Immature natural killer cell (primary cell): ENCODE results near the gene TMEM176B. TPM values are rescaled to one million over a fixed set of nuclear protein-coding genes. Genes with fewer than 3 reads are reported as not detected.
A peak's percentile ranks its signal among the peaks of the same experiment; 100 is the strongest.

ENCODE experiments used
- DNase-seq, 3 donors: peaks; one replicate each; pipeline ENCODE4 v3.0.0; 2022; ENCODE audit warnings: mixed read lengths in 1 of 3
- H3K27ac Mint-ChIP-seq, 6 donors: one replicate each; pipeline ENCODE4 v1.8.0; 2020; ENCODE audit warnings: mixed read lengths in 6 of 6, mild to moderate bottlenecking in 5 of 6, inconsistent platforms in 4 of 6, moderate library complexity in 3 of 6
- H3K27me3 Mint-ChIP-seq, 3 donors: one replicate each; pipeline ENCODE4 v1.8.0; 2020 to 2021; ENCODE audit warnings: low read depth in 3 of 3, mild to moderate bottlenecking in 3 of 3, mixed read lengths in 3 of 3, moderate library complexity in 3 of 3, inconsistent platforms in 1 of 3
- H3K36me3 Mint-ChIP-seq, 3 donors: one replicate each; pipeline ENCODE4 v1.8.0; 2020; ENCODE audit warnings: mixed read lengths in 3 of 3, inconsistent platforms in 2 of 3, mild to moderate bottlenecking in 2 of 3
- H3K4me1 Mint-ChIP-seq, 2 donors: one replicate each; pipeline ENCODE4 v1.8.0; 2020; ENCODE audit warnings: inconsistent platforms in 2 of 2, mild to moderate bottlenecking in 2 of 2, mixed read lengths in 2 of 2, moderate library complexity in 1 of 2
- H3K4me3 Mint-ChIP-seq, 5 donors: one replicate each; pipeline ENCODE4 v1.8.0; 2020; ENCODE audit warnings: mild to moderate bottlenecking in 5 of 5, mixed read lengths in 5 of 5, inconsistent platforms in 3 of 5, moderate library complexity in 3 of 5
- H3K9me3 Mint-ChIP-seq, 6 donors: one replicate each; pipeline ENCODE4 v1.8.0; 2020; ENCODE audit warnings: mild to moderate bottlenecking in 6 of 6, mixed read lengths in 6 of 6, inconsistent platforms in 4 of 6, moderate library complexity in 3 of 6
- polyA plus RNA-seq, 3 donors: library from polyadenylated mRNA; unstranded; fragments of 300-500 nt; fragmentation: Illumina TruSeq; gene quantifications; one replicate each; pipeline ENCODE4 v1.2.3, GENCODE V29; 2021

Gene TMEM176B
- polyA plus RNA-seq, 3 donors from 2014 or later = 0.87 TPM; not detected in 2

DNA sequence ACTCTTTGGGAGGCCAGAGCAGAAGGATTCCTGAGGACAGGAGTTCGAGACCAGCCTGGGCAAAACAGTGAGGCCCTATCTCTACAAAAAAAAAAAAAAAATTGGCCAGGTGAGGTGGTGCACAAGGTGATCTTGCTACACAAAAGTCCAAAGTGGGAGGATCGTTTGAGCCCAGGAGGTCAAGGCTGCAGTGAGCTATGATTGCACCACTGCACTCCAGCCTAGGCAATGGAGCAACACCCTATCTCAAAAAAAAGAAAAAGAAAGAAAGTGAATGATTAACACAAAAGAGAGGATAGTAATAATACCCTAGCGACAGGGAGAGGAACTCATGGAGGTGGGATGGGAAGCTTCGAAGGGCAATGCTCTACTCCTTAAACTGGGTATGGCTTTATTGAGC lies 30.4 kb downstream of the TMEM176B start:
- peaks cover 0 to 18% (median 7%) of the 10 kb centered on the region in 6 donors for H3K9me3 Mint-ChIP-seq
- H3K36me3 Mint-ChIP-seq = peaks cover 0 to 5% (median 0%) of the 10 kb centered on the region in 3 donors
- DNase-seq = no peak
- H3K4me3 Mint-ChIP-seq = no peak overlapping the region
- H3K27me3 Mint-ChIP-seq = peaks cover 0 to 4% (median 3%) of the 10 kb centered on the region in 3 donors
- H3K4me1 Mint-ChIP-seq = no peaks in the 10 kb centered on the region
- no peak overlapping the region for H3K27ac Mint-ChIP-seq

- Mint-ChIP-seq H3K36me3 (peaks cover 0 to 4% (median 1%) of the 10 kb centered on the region in 3 donors), H3K27me3 (peaks cover 0 to 2% (median 2%) of the 10 kb centered on the region in 3 donors), H3K27ac (no peak overlapping the region), H3K9me3 (peaks cover 0 to 7% (median 4%) of the 10 kb centered on the region in 6 donors), H3K4me3 (no peak overlapping the region), H3K4me1 (no peaks in the 10 kb centered on the region)
- no peak for DNase-seq
Observed at GRCh38 chr7:150766334-150766709, 33.8 kb downstream of the TMEM176B start.

GRCh38 chr7:150759479-150759878 lies 40.7 kb downstream of the TMEM176B start:
- peaks cover 0 to 9% (median 6%) of the 10 kb centered on the region in 6 donors for H3K9me3 Mint-ChIP-seq
- no peak for DNase-seq
- H3K4me3 Mint-ChIP-seq = no peak overlapping the region
- peaks cover 7 to 9% (median 8%) of the 10 kb centered on the region in 3 donors for H3K27me3 Mint-ChIP-seq
- peaks cover 24 to 28% of the 10 kb centered on the region in 2 donors for H3K4me1 Mint-ChIP-seq
- no peak overlapping the region for H3K27ac Mint-ChIP-seq
- H3K36me3 Mint-ChIP-seq = peaks cover 0 to 7% (median 5%) of the 10 kb centered on the region in 3 donors

DNA sequence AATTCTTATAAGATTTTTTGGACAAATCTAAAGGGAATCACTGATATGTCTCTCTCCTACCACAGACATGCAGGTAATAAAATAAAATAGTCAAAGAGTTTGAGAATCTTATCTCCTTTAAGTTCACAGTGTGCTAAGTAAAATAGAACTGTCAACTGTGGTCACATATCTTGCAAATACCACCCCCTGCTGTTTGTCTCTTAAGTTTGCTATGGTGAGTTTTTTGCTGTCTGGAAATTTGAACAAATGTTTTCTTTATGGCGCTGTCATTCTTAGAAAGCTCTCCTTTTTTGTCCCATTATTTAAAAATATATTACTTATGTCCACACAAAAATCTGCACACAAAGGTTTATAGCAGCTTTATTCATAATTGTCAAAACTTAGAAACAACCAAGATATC lies 43.3 kb downstream of the TMEM176B start:
- H3K9me3 Mint-ChIP-seq = peaks cover 0 to 8% (median 6%) of the 10 kb centered on the region in 6 donors
- peak overlapping the region; percentile 68 to 90 (median 73) for H3K4me3 Mint-ChIP-seq
- peak; percentile 56 to 63 (median 62) for DNase-seq
- H3K27me3 Mint-ChIP-seq = peaks cover 7 to 15% (median 8%) of the 10 kb centered on the region in 3 donors
- H3K27ac Mint-ChIP-seq = peak overlapping the region; percentile 94 to 99 (median 97)
- H3K4me1 Mint-ChIP-seq = peaks cover 46 to 51% of the 10 kb centered on the region in 2 donors
- H3K36me3 Mint-ChIP-seq = peaks cover 0 to 7% (median 5%) of the 10 kb centered on the region in 3 donors

- DNase-seq = no peak
- peaks cover 49 to 57% of the 10 kb centered on the region in 2 donors for H3K4me1 Mint-ChIP-seq
- H3K27ac Mint-ChIP-seq = peak overlapping the region; percentile 94 to 99 (median 97)
- peaks cover 0 to 2% (median under 1%) of the 10 kb centered on the region in 3 donors for H3K36me3 Mint-ChIP-seq
- H3K4me3 Mint-ChIP-seq = peak overlapping the region; percentile 68 to 90 (median 73)
- H3K27me3 Mint-ChIP-seq = peaks cover 6 to 15% (median 7%) of the 10 kb centered on the region in 3 donors
- H3K9me3 Mint-ChIP-seq = peaks cover 0 to under 1% (median under 1%) of the 10 kb centered on the region in 6 donors
Observed at GRCh38 chr7:150756166-150756565, 44.0 kb downstream of the TMEM176B start.

- Mint-ChIP-seq H3K4me3 (peak overlapping the region; percentile 68 to 90 (median 73)), H3K4me1 (peaks cover 52 to 63% of the 10 kb centered on the region in 2 donors), H3K9me3 (no peaks in the 10 kb centered on the region), H3K27me3 (peaks cover 6 to 15% (median 9%) of the 10 kb centered on the region in 3 donors), H3K27ac (peak overlapping the region; percentile 94 to 99 (median 97)), H3K36me3 (peaks cover 0 to 2% (median 0%) of the 10 kb centered on the region in 3 donors)
- DNase-seq = peak; percentile 73 to 79 (median 74)
Observed at GRCh38 chr7:150755473-150756099, 44.6 kb downstream of the TMEM176B start.

DNA sequence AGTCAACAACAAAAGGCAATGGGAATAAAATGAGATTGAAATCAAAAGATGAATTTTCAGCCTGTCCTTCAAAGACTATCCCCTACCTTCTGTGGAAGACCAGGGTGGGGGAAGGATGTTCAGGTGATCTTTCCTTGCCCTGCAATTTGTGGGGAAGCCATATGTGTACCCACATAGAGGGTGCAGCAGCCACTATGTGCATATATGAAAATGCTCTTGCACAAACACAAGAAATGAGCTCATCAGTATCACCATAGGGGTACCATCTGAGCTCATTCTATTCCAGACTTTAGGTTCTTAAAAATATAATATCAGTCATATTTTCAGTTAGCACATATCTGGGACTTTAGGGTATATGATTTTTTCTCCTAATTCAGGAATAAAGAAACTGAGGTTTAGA lies 45.2 kb downstream of the TMEM176B start:
- peak overlapping the region; percentile 68 to 90 (median 73) for H3K4me3 Mint-ChIP-seq
- no peaks in the 10 kb centered on the region for H3K9me3 Mint-ChIP-seq
- H3K27ac Mint-ChIP-seq = peak overlapping the region; percentile 94 to 99 (median 97)
- peaks cover 58 to 70% of the 10 kb centered on the region in 2 donors for H3K4me1 Mint-ChIP-seq
- peaks cover 6 to 15% (median 11%) of the 10 kb centered on the region in 3 donors for H3K27me3 Mint-ChIP-seq
- H3K36me3 Mint-ChIP-seq = peaks cover 0 to 2% (median 0%) of the 10 kb centered on the region in 3 donors
- DNase-seq = no peak

DNA sequence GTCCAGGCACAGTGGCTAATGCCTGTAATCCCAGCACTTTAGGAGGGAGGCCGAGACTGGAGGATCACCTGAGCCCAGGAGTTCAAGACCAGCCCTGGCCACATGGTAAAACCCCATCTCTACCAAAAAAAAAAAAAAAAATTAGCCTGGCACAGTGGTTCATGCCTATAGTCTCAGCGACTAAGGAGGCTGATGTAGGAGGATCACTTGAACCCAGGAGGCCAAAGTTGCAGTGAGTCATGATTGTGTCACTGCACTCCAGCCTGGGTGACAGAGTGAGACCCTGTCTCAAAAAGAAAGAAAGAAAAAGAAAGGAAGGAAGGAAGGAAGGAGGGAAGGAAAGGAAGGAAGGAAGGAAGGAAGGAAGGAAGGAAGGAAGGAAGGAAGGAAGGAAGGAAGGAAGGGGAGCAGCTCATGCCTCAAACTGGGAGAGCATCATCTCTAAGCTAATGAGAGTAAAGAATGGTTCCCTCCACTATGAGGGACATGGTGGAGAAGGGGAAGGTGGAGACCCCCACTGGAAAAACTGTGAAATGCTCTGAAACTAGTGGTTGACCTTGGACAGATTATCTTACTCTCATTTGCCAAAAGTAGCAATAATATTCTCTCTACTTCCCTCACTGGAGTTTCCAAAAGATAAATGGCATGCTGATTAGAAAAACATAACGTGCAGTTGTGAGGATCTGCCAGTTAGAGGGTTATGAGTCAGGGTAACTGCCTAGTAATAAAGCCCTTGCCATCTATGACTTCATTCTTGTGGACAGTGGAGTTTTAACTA lies 46.1 kb downstream of the TMEM176B start:
- Mint-ChIP-seq H3K4me1 (peaks cover 67 to 79% of the 10 kb centered on the region in 2 donors), H3K36me3 (no peaks in the 10 kb centered on the region), H3K4me3 (peak overlapping the region; percentile 34 to 75 (median 62)), H3K27me3 (peaks cover 6 to 15% (median 11%) of the 10 kb centered on the region in 3 donors), H3K27ac (peak overlapping the region; percentile 89 to 97 (median 94)), H3K9me3 (no peaks in the 10 kb centered on the region)
- no peak for DNase-seq

- H3K27me3 Mint-ChIP-seq = peaks cover 6 to 15% (median 11%) of the 10 kb centered on the region in 3 donors
- peak overlapping the region in 2 of 5 donors; percentile 17 to 52 for H3K4me3 Mint-ChIP-seq
Observed at GRCh38 chr7:150753239-150753638, 46.9 kb downstream of the TMEM176B start.

DNA sequence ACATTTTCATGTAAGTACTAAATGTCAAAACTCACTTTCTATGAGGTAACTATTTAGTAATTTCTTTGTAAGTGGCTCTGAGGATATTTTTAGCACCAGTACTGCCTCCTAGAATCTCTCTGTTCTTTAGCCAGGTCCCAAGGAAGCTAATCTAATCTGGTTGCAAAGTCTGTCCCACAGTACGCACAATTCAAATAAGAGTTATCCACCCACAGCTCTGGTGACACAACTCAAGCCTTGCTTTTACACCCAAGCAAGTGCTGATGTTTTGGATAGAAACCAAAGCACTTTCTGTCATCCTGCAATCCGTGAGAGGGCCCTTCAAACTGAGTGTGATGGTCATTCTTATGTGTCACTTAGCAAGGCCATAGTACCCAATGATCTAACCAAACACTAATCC lies 48.5 kb downstream of the TMEM176B start:
- Mint-ChIP-seq H3K9me3 (no peaks in the 10 kb centered on the region), H3K4me1 (peaks cover 87 to 96% of the 10 kb centered on the region in 2 donors), H3K4me3 (peak overlapping the region in 1 of 5 donors; percentile 35), H3K27me3 (peaks cover 6 to 15% (median 15%) of the 10 kb centered on the region in 3 donors), H3K36me3 (peaks cover 0 to 2% (median 0%) of the 10 kb centered on the region in 3 donors), H3K27ac (peak overlapping the region in 3 of 6 donors; percentile 28 to 53 (median 48))
- DNase-seq = no peak

More at GRCh38 chr7:150753239-150753638, 46.9 kb downstream of the TMEM176B start:
- Mint-ChIP-seq H3K9me3 (no peaks in the 10 kb centered on the region), H3K36me3 (no peaks in the 10 kb centered on the region), H3K27ac (peak overlapping the region; percentile 30 to 97 (median 92)), H3K4me1 (peaks cover 75 to 87% of the 10 kb centered on the region in 2 donors)
- no peak for DNase-seq

DNA sequence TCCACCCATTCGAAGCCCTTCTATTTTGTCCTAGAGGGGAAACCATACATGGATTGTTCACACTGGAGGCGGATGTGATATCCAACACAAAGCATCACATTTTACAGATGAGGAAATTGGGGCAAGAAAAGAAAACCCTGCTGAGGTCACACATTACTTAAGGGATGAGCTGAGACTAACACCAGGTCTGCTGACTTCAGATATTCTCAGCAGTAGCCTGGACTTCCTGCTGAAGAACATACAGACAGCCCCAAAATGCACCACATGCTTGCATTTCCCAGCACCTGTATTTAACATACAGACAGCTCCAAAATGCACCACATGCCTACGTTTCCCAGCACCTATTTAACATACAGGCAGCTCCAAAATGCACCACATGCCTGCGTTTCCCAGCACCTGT lies 51.8 kb downstream of the TMEM176B start:
- peak overlapping the region; percentile 8 to 61 (median 31) for H3K4me3 Mint-ChIP-seq
- peak in 1 of 3 donors; percentile 19 for DNase-seq
- H3K27ac Mint-ChIP-seq = peak overlapping the region; percentile 80 to 91 (median 90)
- H3K27me3 Mint-ChIP-seq = peaks cover 0 to 10% (median 4%) of the 10 kb centered on the region in 3 donors
- H3K4me1 Mint-ChIP-seq = peaks cover 88 to 96% of the 10 kb centered on the region in 2 donors
- no peaks in the 10 kb centered on the region for H3K9me3 Mint-ChIP-seq
- peaks cover 12 to 32% (median 17%) of the 10 kb centered on the region in 3 donors for H3K36me3 Mint-ChIP-seq

DNA sequence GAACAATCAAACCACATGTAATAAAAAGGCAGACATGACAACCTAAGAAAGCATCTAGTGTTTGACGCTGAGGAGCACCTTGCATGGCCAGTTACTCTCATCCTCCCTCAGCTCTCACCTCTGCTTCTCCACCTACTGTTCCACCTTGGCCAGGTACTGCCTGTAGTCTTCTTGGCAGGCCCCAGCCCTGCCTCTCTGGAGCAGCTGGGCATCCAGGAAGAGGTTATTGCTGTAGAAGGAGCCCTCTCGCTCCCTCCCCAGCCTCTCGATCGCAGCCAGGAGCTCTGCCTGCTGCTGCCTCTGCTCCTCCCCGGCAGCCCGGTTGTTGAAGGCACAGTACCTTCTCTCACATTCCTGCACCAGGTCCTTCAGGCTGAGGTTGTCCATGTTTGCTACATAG lies 53.2 kb downstream of the TMEM176B start:
- H3K27ac Mint-ChIP-seq = peak overlapping the region; percentile 80 to 91 (median 86)
- H3K4me1 Mint-ChIP-seq = peaks cover 91 to 100% of the 10 kb centered on the region in 2 donors
- H3K9me3 Mint-ChIP-seq = no peaks in the 10 kb centered on the region
- no peak for DNase-seq
- H3K4me3 Mint-ChIP-seq = peak overlapping the region in 3 of 5 donors; percentile 11 to 42 (median 29)
- H3K36me3 Mint-ChIP-seq = peaks cover 26 to 46% (median 30%) of the 10 kb centered on the region in 3 donors
- peaks cover 0 to 10% (median 0%) of the 10 kb centered on the region in 3 donors for H3K27me3 Mint-ChIP-seq

DNA sequence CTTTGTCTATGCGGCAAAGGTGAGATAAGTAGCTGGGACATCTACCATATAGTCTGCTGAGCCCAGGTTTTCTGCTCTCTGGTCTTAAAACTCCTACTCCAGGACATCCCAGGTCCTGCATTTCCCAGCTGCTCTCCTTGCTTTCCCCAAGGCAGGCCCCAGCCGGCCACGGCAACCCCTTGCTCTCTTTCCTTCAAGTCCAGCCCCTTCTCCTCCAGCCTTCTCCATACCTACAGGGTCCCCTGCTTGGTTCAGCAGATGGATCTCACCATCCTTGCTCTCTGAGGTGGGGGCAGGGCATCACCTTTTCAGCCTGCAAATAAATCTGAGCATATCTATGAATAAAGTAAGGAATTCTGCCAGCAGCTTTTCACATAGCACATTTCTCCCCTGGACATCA lies 54.3 kb downstream of the TMEM176B start:
- Mint-ChIP-seq H3K36me3 (peaks cover 36 to 57% (median 40%) of the 10 kb centered on the region in 3 donors), H3K4me1 (peaks cover 98 to 100% of the 10 kb centered on the region in 2 donors), H3K27ac (peak overlapping the region; percentile 85 to 97 (median 93)), H3K4me3 (peak overlapping the region in 4 of 5 donors; percentile 10 to 51 (median 14)), H3K27me3 (peaks cover 0 to 10% (median 0%) of the 10 kb centered on the region in 3 donors), H3K9me3 (no peaks in the 10 kb centered on the region)
- DNase-seq = no peak
